ENCODE data around the gene KCNK3.

KCNK3 gene

GRCh38 chr2:26740890-26741302 is 48.4 kb downstream of the KCNK3 start:
- H3K18ac ChIP-seq (ENCODE audit: low read depth in 1 of 2, low read length in 2 of 2): peak overlapping the region in 1 of 2 experiments; percentile 35

GRCh38 chr2:26742048-26742770 is 49.7 kb downstream of the KCNK3 start:
- Histone ChIP-seq H3K4me1 (ENCODE audit: control insufficient read depth, insufficient read depth, low read depth, low read length) (no peaks in the 10 kb centered on the region), H3K4ac (ENCODE audit: low read depth in 1 of 2, low read length in 2 of 2) (no peak overlapping the region), H3K27ac (ENCODE audit: low read length, poor library complexity, severe bottlenecking) (no peak overlapping the region), H3K9me3 (ENCODE audit: control insufficient read depth, low read length) (no peaks in the 10 kb centered on the region), H4K8ac (ENCODE audit: low read length) (no peak overlapping the region), H3K4me2 (ENCODE audit: low read length, poor library complexity, severe bottlenecking) (no peak overlapping the region), H3K14ac (ENCODE audit: low read length in 2 of 2) (no peak overlapping the region), H3K27me3 (ENCODE audit: control insufficient read depth in 1 of 2, insufficient read depth in 1 of 2, low read length in 2 of 2) (peaks cover 9 to 32% of the 10 kb centered on the region in 2 experiments), H2BK12ac (ENCODE audit: low read length in 2 of 2) (peak overlapping the region in 1 of 2 experiments; percentile 17), H2AFZ (ENCODE audit: low read depth, low read length) (no peak overlapping the region), H3K23ac (ENCODE audit: low read length in 2 of 2) (no peak overlapping the region), H2BK15ac (ENCODE audit: low read depth, poor library complexity, severe bottlenecking) (no peak overlapping the region), H2BK5ac (ENCODE audit: low read depth, low read length, poor library complexity, severe bottlenecking) (no peak overlapping the region), H3K9ac (ENCODE audit: low read length) (no peak overlapping the region), H3K4me3 (ENCODE audit: insufficient read depth in 1 of 2, low read depth in 1 of 2, low read length in 2 of 2) (no peak overlapping the region), H2BK120ac (ENCODE audit: low read depth, low read length) (no peak overlapping the region), H3K18ac (ENCODE audit: low read depth in 1 of 2, low read length in 2 of 2) (peak overlapping the region in 1 of 2 experiments; percentile 34), H3K79me1 (replicated peaks; ENCODE audit: low read length, poor library complexity, severe bottlenecking) (no peaks in the 10 kb centered on the region), H3K36me3 (ENCODE audit: control insufficient read depth in 1 of 2, insufficient read depth in 2 of 2, low read depth in 1 of 2, low read length in 2 of 2) (no peaks in the 10 kb centered on the region), H2AK5ac (ENCODE audit: low read length, severe bottlenecking) (no peak overlapping the region), H4K91ac (ENCODE audit: low read length) (no peak overlapping the region)
- no peak for DNase-seq
- WGBS: 93% methylated on average over 12 of the region's 15 CpGs

More at GRCh38 chr2:26740890-26741302, 48.4 kb downstream of the KCNK3 start:
- peak overlapping the region in 1 of 2 experiments; percentile 18 for H2BK12ac ChIP-seq (ENCODE audit: low read length in 2 of 2)
- no peak overlapping the region for H3K9ac ChIP-seq (ENCODE audit: low read length)
- no peak overlapping the region for H3K23ac ChIP-seq (ENCODE audit: low read length in 2 of 2)
- no peak overlapping the region for H4K91ac ChIP-seq (ENCODE audit: low read length)
- H3K4me1 ChIP-seq (ENCODE audit: control insufficient read depth, insufficient read depth, low read depth, low read length): peaks cover 1% of the 10 kb centered on the region
- no peak overlapping the region for H2BK120ac ChIP-seq (ENCODE audit: low read depth, low read length)
- H2BK5ac ChIP-seq (ENCODE audit: low read depth, low read length, poor library complexity, severe bottlenecking): no peak overlapping the region
- H2AFZ ChIP-seq (ENCODE audit: low read depth, low read length): no peak overlapping the region
- H2BK15ac ChIP-seq (ENCODE audit: low read depth, poor library complexity, severe bottlenecking): no peak overlapping the region
- no peak overlapping the region for H4K8ac ChIP-seq (ENCODE audit: low read length)
- H3K36me3 ChIP-seq (ENCODE audit: control insufficient read depth in 1 of 2, insufficient read depth in 2 of 2, low read depth in 1 of 2, low read length in 2 of 2): no peaks in the 10 kb centered on the region
- peak overlapping the region in 1 of 2 experiments; percentile 38 for H3K14ac ChIP-seq (ENCODE audit: low read length in 2 of 2)
- no peak overlapping the region for H2AK5ac ChIP-seq (ENCODE audit: low read length, severe bottlenecking)
- H3K9me3 ChIP-seq (ENCODE audit: control insufficient read depth, low read length): no peaks in the 10 kb centered on the region
- peaks cover 9 to 32% of the 10 kb centered on the region in 2 experiments for H3K27me3 ChIP-seq (ENCODE audit: control insufficient read depth in 1 of 2, insufficient read depth in 1 of 2, low read length in 2 of 2)
- peak; percentile 38 for DNase-seq
- H3K4ac ChIP-seq (ENCODE audit: low read depth in 1 of 2, low read length in 2 of 2): no peak overlapping the region
- H3K4me3 ChIP-seq (ENCODE audit: insufficient read depth in 1 of 2, low read depth in 1 of 2, low read length in 2 of 2): no peak overlapping the region
- no peak overlapping the region for H3K4me2 ChIP-seq (ENCODE audit: low read length, poor library complexity, severe bottlenecking)
- no peak overlapping the region for H3K27ac ChIP-seq (ENCODE audit: low read length, poor library complexity, severe bottlenecking)
- WGBS: 54% methylated on average over 8 of the region's 8 CpGs
- no peaks in the 10 kb centered on the region for H3K79me1 ChIP-seq (replicated peaks; ENCODE audit: low read length, poor library complexity, severe bottlenecking)

GRCh38 chr2:26743852-26744251 is 51.3 kb downstream of the KCNK3 start:
- Histone ChIP-seq H2BK120ac (ENCODE audit: low read depth, low read length) (no peak overlapping the region), H3K4me3 (ENCODE audit: insufficient read depth in 1 of 2, low read depth in 1 of 2, low read length in 2 of 2) (no peak overlapping the region), H3K4me2 (ENCODE audit: low read length, poor library complexity, severe bottlenecking) (no peak overlapping the region), H3K27ac (ENCODE audit: low read length, poor library complexity, severe bottlenecking) (no peak overlapping the region), H2BK15ac (ENCODE audit: low read depth, poor library complexity, severe bottlenecking) (no peak overlapping the region), H3K4me1 (ENCODE audit: control insufficient read depth, insufficient read depth, low read depth, low read length) (no peaks in the 10 kb centered on the region), H3K14ac (ENCODE audit: low read length in 2 of 2) (peak overlapping the region in 1 of 2 experiments; percentile 58), H2BK12ac (ENCODE audit: low read length in 2 of 2) (no peak overlapping the region), H3K36me3 (ENCODE audit: control insufficient read depth in 1 of 2, insufficient read depth in 2 of 2, low read depth in 1 of 2, low read length in 2 of 2) (no peaks in the 10 kb centered on the region), H3K9me3 (ENCODE audit: control insufficient read depth, low read length) (no peaks in the 10 kb centered on the region), H4K8ac (ENCODE audit: low read length) (no peak overlapping the region), H2BK5ac (ENCODE audit: low read depth, low read length, poor library complexity, severe bottlenecking) (no peak overlapping the region), H3K79me1 (replicated peaks; ENCODE audit: low read length, poor library complexity, severe bottlenecking) (no peaks in the 10 kb centered on the region), H2AFZ (ENCODE audit: low read depth, low read length) (peak overlapping the region; percentile 10), H3K23ac (ENCODE audit: low read length in 2 of 2) (no peak overlapping the region), H4K91ac (ENCODE audit: low read length) (no peak overlapping the region), H2AK5ac (ENCODE audit: low read length, severe bottlenecking) (no peak overlapping the region), H3K27me3 (ENCODE audit: control insufficient read depth in 1 of 2, insufficient read depth in 1 of 2, low read length in 2 of 2) (peaks cover 9 to 23% of the 10 kb centered on the region in 2 experiments), H3K4ac (ENCODE audit: low read depth in 1 of 2, low read length in 2 of 2) (no peak overlapping the region), H3K18ac (ENCODE audit: low read depth in 1 of 2, low read length in 2 of 2) (no peak overlapping the region), H3K9ac (ENCODE audit: low read length) (no peak overlapping the region)
- DNase-seq: no peak
- WGBS: 83% methylated on average over 3 of the region's 3 CpGs

- WGBS: 87% methylated on average over 3 of the region's 3 CpGs
- H3K36me3 ChIP-seq (ENCODE audit: control insufficient read depth in 1 of 2, insufficient read depth in 2 of 2, low read depth in 1 of 2, low read length in 2 of 2): no peaks in the 10 kb centered on the region
- H3K4ac ChIP-seq (ENCODE audit: low read depth in 1 of 2, low read length in 2 of 2): no peak overlapping the region
- H3K4me3 ChIP-seq (ENCODE audit: insufficient read depth in 1 of 2, low read depth in 1 of 2, low read length in 2 of 2): no peak overlapping the region
- no peak overlapping the region for H4K8ac ChIP-seq (ENCODE audit: low read length)
- H2BK12ac ChIP-seq (ENCODE audit: low read length in 2 of 2): peak overlapping the region; percentile 7 to 66
- no peak overlapping the region for H3K18ac ChIP-seq (ENCODE audit: low read depth in 1 of 2, low read length in 2 of 2)
- no peak overlapping the region for H3K27ac ChIP-seq (ENCODE audit: low read length, poor library complexity, severe bottlenecking)
- H2BK5ac ChIP-seq (ENCODE audit: low read depth, low read length, poor library complexity, severe bottlenecking): no peak overlapping the region
- no peak overlapping the region for H2AK5ac ChIP-seq (ENCODE audit: low read length, severe bottlenecking)
- DNase-seq: no peak
- no peak overlapping the region for H3K9ac ChIP-seq (ENCODE audit: low read length)
- H3K14ac ChIP-seq (ENCODE audit: low read length in 2 of 2): peak overlapping the region in 1 of 2 experiments; percentile 94
- no peak overlapping the region for H3K23ac ChIP-seq (ENCODE audit: low read length in 2 of 2)
- no peak overlapping the region for H3K4me2 ChIP-seq (ENCODE audit: low read length, poor library complexity, severe bottlenecking)
- peak overlapping the region; percentile 17 for H2BK15ac ChIP-seq (ENCODE audit: low read depth, poor library complexity, severe bottlenecking)
- H3K9me3 ChIP-seq (ENCODE audit: control insufficient read depth, low read length): no peaks in the 10 kb centered on the region
- no peak overlapping the region for H2BK120ac ChIP-seq (ENCODE audit: low read depth, low read length)
- H2AFZ ChIP-seq (ENCODE audit: low read depth, low read length): no peak overlapping the region
- H4K91ac ChIP-seq (ENCODE audit: low read length): peak overlapping the region; percentile 5
- H3K79me1 ChIP-seq (replicated peaks; ENCODE audit: low read length, poor library complexity, severe bottlenecking): no peaks in the 10 kb centered on the region
- H3K27me3 ChIP-seq (ENCODE audit: control insufficient read depth in 1 of 2, insufficient read depth in 1 of 2, low read length in 2 of 2): peaks cover 9 to 22% of the 10 kb centered on the region in 2 experiments
- H3K4me1 ChIP-seq (ENCODE audit: control insufficient read depth, insufficient read depth, low read depth, low read length): peaks cover 1% of the 10 kb centered on the region
Measured at GRCh38 chr2:26744953-26745352, 52.4 kb downstream of the KCNK3 start.

Data from mesenchymal stem cell (in vitro differentiated cells and primary cell).